Posterior vena cava (tissue), 2 donors: ENCODE measurements around the gene IFNA6. TPM values are rescaled to one million over a fixed set of nuclear protein-coding genes. Genes with fewer than 3 reads are reported as not detected.

Experiments used
- total RNA-seq, 2 donors: library from RNA; stranded (reverse); fragmentation: NEBNext Ultra II Directional; extraction: Animal tissue kit (Norgen Biotek cat#: 25700); gene quantifications; one replicate each; pipeline ENCODE4 v1.2.1, GENCODE V29; 2021
- donor health status: DM: yes; HTN: yes; CAD: no.
- donor health status: DM: yes; HTN: yes; CAD: no.

IFNA6 gene
- total RNA-seq, 2 donors from 2014 or later = not detected

Other genes with a start within 250 kb of the IFNA6 start
- gene IFNW1, start 209.1 kb downstream of the IFNA6 start, total RNA-seq = not detected
- not detected for gene IFNA21, start 184.2 kb downstream of the IFNA6 start, total RNA-seq
- not detected for gene IFNA4, start 163.3 kb downstream of the IFNA6 start, total RNA-seq
- not detected for gene IFNA7, start 148.7 kb downstream of the IFNA6 start, total RNA-seq
- gene IFNA10, start 143.7 kb downstream of the IFNA6 start, total RNA-seq = not detected
- not detected for gene IFNA16, start 133.6 kb downstream of the IFNA6 start, total RNA-seq
- not detected for gene IFNA17, start 122.7 kb downstream of the IFNA6 start, total RNA-seq
- not detected for gene IFNA14, start 110.9 kb downstream of the IFNA6 start, total RNA-seq
- not detected for gene IFNA5, start 45.6 kb downstream of the IFNA6 start, total RNA-seq
- 10 to 100 TPM; 21.9 to 24.2 TPM for gene KLHL9, start 15.5 kb downstream of the IFNA6 start, total RNA-seq
- not detected for gene IFNA13, start 17.2 kb upstream of the IFNA6 start, total RNA-seq
- not detected for gene IFNA2, start 34.5 kb upstream of the IFNA6 start, total RNA-seq
- gene IFNA8, start 58.2 kb upstream of the IFNA6 start, total RNA-seq = not detected
- gene IFNA1, start 89.6 kb upstream of the IFNA6 start, total RNA-seq = not detected
- gene IFNE, start 131.4 kb upstream of the IFNA6 start, total RNA-seq = not detected